Endothelial cell of umbilical vein (primary cell): ENCODE measurements around the gene CPNE6. TPM values are rescaled to one million over a fixed set of nuclear protein-coding genes. Genes with fewer than 3 reads are reported as not detected.

Experiments
- BruUV-seq: library from RNA; stranded (reverse); fragments of 400-500 nt; replicated peaks from 2 replicates; lab custom pipeline; 2021; lab: Mats Ljungman, UMichigan
- CTCF ChIA-PET: fragments of 300-600, 350-600 bp; sonication (Branson Sonifier 250); formaldehyde crosslinking; loops from one replicate; lab custom pipeline; 2021; ENCODE audit warnings: antibody characterized with exemption, inconsistent platforms; lab: Charles Lee
- POLR2A ChIA-PET: fragments of 300-600, 350-600 bp; sonication (Branson Sonifier 250); formaldehyde crosslinking; loops from one replicate; lab custom pipeline; 2021; ENCODE audit warnings: antibody characterized with exemption, inconsistent platforms; lab: Charles Lee
- DNase-seq: peaks from one replicate; pipeline ENCODE4 v3.0.0-alpha.2; 2011; ENCODE audit warnings: low read depth, low spot score
- FAIRE-seq: peaks from 2 replicates; lab custom pipeline; 2011; peaks lifted over from hg19 to GRCh38; lab: Jason Lieb, UNC
- H2AFZ ChIP-seq: 2 replicates; pipeline ENCODE4 v1.6.0; 2012; ENCODE audit warnings: low read depth, low read length, control low read depth, inconsistent platforms
- H3K27ac ChIP-seq: 2 replicates; pipeline ENCODE4 v1.5.1; 2011; ENCODE audit warnings: low read depth, mild to moderate bottlenecking, control low read depth, low read length, moderate library complexity; ENCODE audit not compliant: insufficient read depth
- H3K27me3 ChIP-seq, 2 experiments: 2 replicates each; pipeline versions ENCODE4 v1.6.0 to v1.6.1; 2011; ENCODE audit warnings: low read length in 2 of 2, mixed read lengths in 1 of 2; ENCODE audit not compliant: control insufficient read depth in 2 of 2, insufficient read depth in 2 of 2
- H3K36me3 ChIP-seq, 2 experiments: 2 replicates in 1 of 2; 3 replicates in 1 of 2; pipeline ENCODE4 v1.5.1; 2011; ENCODE audit warnings: low read length in 2 of 2, mild to moderate bottlenecking in 1 of 2, moderate library complexity in 1 of 2; ENCODE audit not compliant: control insufficient read depth in 2 of 2, insufficient read depth in 2 of 2; ENCODE audit errors: extremely low read depth in 1 of 2
- H3K4me1 ChIP-seq: 3 replicates; pipeline ENCODE4 v1.5.1; 2011; ENCODE audit warnings: mild to moderate bottlenecking, low read length; ENCODE audit not compliant: control insufficient read depth, insufficient read depth; ENCODE audit errors: extremely low read depth
- H3K4me2 ChIP-seq: 2 replicates; pipeline ENCODE4 v1.6.1; 2011; ENCODE audit warnings: low read length, control low read depth, mixed read lengths; ENCODE audit not compliant: insufficient read depth
- H3K4me3 ChIP-seq, 3 experiments: fragments of 200-600 bp in 1 of 3; sonication (generic), shearing (Covaris generic) in 1 of 3; replicated peaks in 1 of 3; 2 replicates each; pipeline ENCODE4 v1.5.1; 2011 to 2016; ENCODE audit warnings: control low read depth in 3 of 3, low read length in 3 of 3, mild to moderate bottlenecking in 2 of 3, inconsistent platforms in 1 of 3, low read depth in 1 of 3, moderate library complexity in 1 of 3; ENCODE audit not compliant: insufficient read depth in 1 of 3
- H3K79me2 ChIP-seq: 2 replicates; pipeline ENCODE4 v1.6.0; 2012; ENCODE audit warnings: low read length, inconsistent platforms; ENCODE audit not compliant: control insufficient read depth, insufficient read depth
- H3K9ac ChIP-seq: replicated peaks from 2 replicates; pipeline ENCODE3; 2011; ENCODE audit warnings: low read length, control low read depth; ENCODE audit not compliant: insufficient read depth; ENCODE audit errors: extremely low read depth
- H3K9me1 ChIP-seq: replicated peaks from 3 replicates; pipeline ENCODE4 v1.6.0; 2011; ENCODE audit warnings: mild to moderate bottlenecking, low read length; ENCODE audit not compliant: control insufficient read depth, insufficient read depth; ENCODE audit errors: extremely low read depth
- H3K9me3 ChIP-seq: replicated peaks from 2 replicates; pipeline ENCODE4 v1.5.1; 2012; ENCODE audit warnings: low read length, inconsistent platforms; ENCODE audit not compliant: control insufficient read depth, insufficient read depth
- H4K20me1 ChIP-seq: replicated peaks from 2 replicates; pipeline ENCODE3; 2011; ENCODE audit warnings: mild to moderate bottlenecking, low read length; ENCODE audit not compliant: control insufficient read depth, insufficient read depth; ENCODE audit errors: extremely low read depth
- EZH2 ChIP-seq: IDR thresholded peaks from 2 replicates; pipeline ENCODE4 v1.6.1; 2012; ENCODE audit warnings: borderline replicate concordance, low read depth, mild to moderate bottlenecking, moderate library complexity, low read length, inconsistent platforms; ENCODE audit not compliant: severe bottlenecking
- FOS ChIP-seq: IDR thresholded peaks from 2 replicates; pipeline ENCODE4 v1.6.1; 2011; ENCODE audit warnings: mild to moderate bottlenecking, low read length, moderate library complexity, borderline replicate concordance; ENCODE audit not compliant: insufficient read depth
- GATA2 ChIP-seq: IDR thresholded peaks from 2 replicates; pipeline ENCODE4 v1.7.0; 2011; ENCODE audit warnings: low read depth, mild to moderate bottlenecking, moderate library complexity, mixed read lengths, low read length; ENCODE audit not compliant: insufficient read length, insufficient read depth
- JUN ChIP-seq: IDR thresholded peaks from 2 replicates; pipeline ENCODE4 v1.6.1; 2011; ENCODE audit warnings: borderline replicate concordance, low read depth; ENCODE audit not compliant: insufficient read length, insufficient read depth
- MYC ChIP-seq: IDR thresholded peaks from one replicate; pipeline ENCODE4 v1.6.1; 2011; ENCODE audit warnings: mild to moderate bottlenecking, low read depth, low read length
- POLR2A ChIP-seq: IDR thresholded peaks from 2 replicates; pipeline ENCODE4 v1.6.1; 2012; ENCODE audit warnings: low read depth, mild to moderate bottlenecking, control low read depth, low read length
- POLR2AphosphoS5 ChIP-seq: IDR thresholded peaks from 2 replicates; pipeline ENCODE4 v1.6.1; 2012; ENCODE audit warnings: low read depth, mild to moderate bottlenecking, control low read depth, low read length, moderate library complexity; ENCODE audit not compliant: insufficient read depth
- dilution Hi-C: fragments of 300-500 bp; cut with MboI; formaldehyde crosslinking; loops from one replicate; pipeline ENCODE4 v1.15.0; 2019; ENCODE audit warnings: low sequenced_read_pairs; ENCODE audit not compliant: extremely low pct_ligation_motif_present
- intact Hi-C: fragments of 100-400 bp; cut with micrococcal nuclease; formaldehyde crosslinking; loops from one replicate; pipeline ENCODE4 v1.10.0; 2022
- polyA plus RNA-seq, 4 experiments: library from polyadenylated mRNA; depleted of rRNA in 3 of 4; stranded (reverse) in 3 of 4; unstranded in 1 of 4; fragments of >200 nt; gene quantifications; 2 replicates each; pipeline versions ENCODE4 v1.2.1 to v1.2.3, GENCODE V29; 2011 to 2012; ENCODE audit warnings: missing spikeins in 1 of 4
- total RNA-seq: library from RNA; stranded (reverse); gene quantifications from 2 replicates; pipeline ENCODE4 v1.2.3, GENCODE V29; 2021
- TF ChIP-seq, protein P1 (sequence below), 2 donors: IDR thresholded peaks; 1 replicate in 1 of 2; 2 replicates in 1 of 2; pipeline ENCODE4 v1.5.1; 2011; ENCODE audit warnings: low read length in 2 of 2, mild to moderate bottlenecking in 2 of 2, moderate library complexity in 2 of 2, control low read depth in 1 of 2, inconsistent platforms in 1 of 2, low read depth in 1 of 2; ENCODE audit not compliant: insufficient read depth in 1 of 2; ENCODE audit errors: extremely low read depth in 1 of 2
- TF ChIP-seq, protein P2 (sequence below): IDR thresholded peaks from 2 replicates; pipeline ENCODE4 v1.6.1; 2011; ENCODE audit not compliant: insufficient read depth, insufficient read length

Gene CPNE6
- total and polyA plus RNA-seq, 2 donors (not counting 3 experiments of a cell fraction or from before 2014, with no cell fraction given) = not detected

DNA sequence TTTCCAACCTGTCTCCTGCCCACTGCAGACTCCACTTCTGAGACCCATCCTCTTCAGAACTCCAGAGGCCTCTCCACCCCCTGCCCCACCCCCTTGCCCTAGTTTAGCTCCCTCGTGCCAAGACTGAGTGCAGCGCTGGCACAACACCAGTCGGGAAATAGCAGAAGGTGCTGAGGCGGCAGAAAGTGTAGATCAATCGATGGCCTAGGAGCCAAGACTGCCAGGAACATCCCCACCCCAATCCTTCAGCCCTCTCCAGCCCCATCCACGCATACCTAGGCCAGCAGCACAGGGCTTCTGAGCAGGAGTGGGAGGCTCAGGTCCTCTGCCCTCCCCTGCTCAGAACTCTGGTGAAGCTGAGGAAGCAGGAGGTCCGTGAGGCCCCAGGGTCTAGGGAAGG is 1.1 kb downstream of the CPNE6 start:
- Histone ChIP-seq H3K79me2 (no peaks in the 10 kb centered on the region), H3K4me1 (no peaks in the 10 kb centered on the region), H2AFZ (no peak overlapping the region), H3K27ac (no peak overlapping the region), H4K20me1 (no peaks in the 10 kb centered on the region), H3K9me3 (no peaks in the 10 kb centered on the region), H3K4me2 (no peak overlapping the region), H3K9ac (no peak overlapping the region), H3K9me1 (no peaks in the 10 kb centered on the region), H3K27me3 (no peaks in the 10 kb centered on the region), H3K4me3 (no peak overlapping the region), H3K36me3 (no peaks in the 10 kb centered on the region)
- CTCF ChIA-PET = interaction anchor here (1.1 to 1.3 kb wide), 2 partner anchors 14 to 19 kb away, joined by 3 to 4 read pairs; no protein-coding TSS in a partner anchor
- dilution Hi-C loops = no loop called here
- intact Hi-C loops = no loop called here
- FAIRE-seq = no peak
- no TSS peak for BruUV-seq
- no peak for DNase-seq
- POLR2A ChIA-PET = no interaction called here
- no peak for TF ChIP-seq POLR2AphosphoS5
- no peak for TF ChIP-seq FOS
- TF ChIP-seq MYC = no peak
- TF ChIP-seq, protein P1, sequence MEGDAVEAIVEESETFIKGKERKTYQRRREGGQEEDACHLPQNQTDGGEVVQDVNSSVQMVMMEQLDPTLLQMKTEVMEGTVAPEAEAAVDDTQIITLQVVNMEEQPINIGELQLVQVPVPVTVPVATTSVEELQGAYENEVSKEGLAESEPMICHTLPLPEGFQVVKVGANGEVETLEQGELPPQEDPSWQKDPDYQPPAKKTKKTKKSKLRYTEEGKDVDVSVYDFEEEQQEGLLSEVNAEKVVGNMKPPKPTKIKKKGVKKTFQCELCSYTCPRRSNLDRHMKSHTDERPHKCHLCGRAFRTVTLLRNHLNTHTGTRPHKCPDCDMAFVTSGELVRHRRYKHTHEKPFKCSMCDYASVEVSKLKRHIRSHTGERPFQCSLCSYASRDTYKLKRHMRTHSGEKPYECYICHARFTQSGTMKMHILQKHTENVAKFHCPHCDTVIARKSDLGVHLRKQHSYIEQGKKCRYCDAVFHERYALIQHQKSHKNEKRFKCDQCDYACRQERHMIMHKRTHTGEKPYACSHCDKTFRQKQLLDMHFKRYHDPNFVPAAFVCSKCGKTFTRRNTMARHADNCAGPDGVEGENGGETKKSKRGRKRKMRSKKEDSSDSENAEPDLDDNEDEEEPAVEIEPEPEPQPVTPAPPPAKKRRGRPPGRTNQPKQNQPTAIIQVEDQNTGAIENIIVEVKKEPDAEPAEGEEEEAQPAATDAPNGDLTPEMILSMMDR (IDR thresholded peaks at IDR 0.05; ENCODE audit: extremely low read depth in 1 of 2, insufficient read depth in 1 of 2, low read depth in 1 of 2, low read length in 2 of 2) = no peak
- TF ChIP-seq GATA2 = no peak
- TF ChIP-seq POLR2A = no peak
- no peak for TF ChIP-seq JUN
- no peak for TF ChIP-seq EZH2
- TF ChIP-seq, protein P2, sequence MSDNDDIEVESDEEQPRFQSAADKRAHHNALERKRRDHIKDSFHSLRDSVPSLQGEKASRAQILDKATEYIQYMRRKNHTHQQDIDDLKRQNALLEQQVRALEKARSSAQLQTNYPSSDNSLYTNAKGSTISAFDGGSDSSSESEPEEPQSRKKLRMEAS = no peak
